Erythroblast (primary cell): ENCODE data around the gene DLG2.

Experiments
- GATA1 ChIP-seq: IDR thresholded peaks from 2 replicates; pipeline ENCODE4 v1.6.1; 2011; ENCODE audit warnings: low read depth, mild to moderate bottlenecking, control low read depth, low read length, moderate library complexity
- POLR2A ChIP-seq: IDR thresholded peaks from 2 replicates; pipeline ENCODE4 v1.6.1; 2011; ENCODE audit warnings: mild to moderate bottlenecking, low read length

GRCh38 chr11:84012171-84012826 lies 1614.8 kb downstream of the DLG2 start:
- no peak for TF ChIP-seq POLR2A
- TF ChIP-seq GATA1 = no peak
